T-cell (primary cell): ENCODE data around the gene FTL. TPM values are rescaled to one million over a fixed set of nuclear protein-coding genes. Genes with fewer than 3 reads are reported as not detected.

ENCODE experiments used
- ATAC-seq, 4 experiments: fragments of 200-7000 bp in 3 of 4; fragments of 150-1000 bp in 1 of 4; cut with Tn5 transposase; replicated peaks in 1 of 4; 1 replicate in 3 of 4; 2 replicates in 1 of 4; pipeline ENCODE4 v1.10.0; 2021; ENCODE audit warnings: moderate library complexity in 3 of 4, mild to moderate bottlenecking in 2 of 4, moderate number of reproducible peaks in 1 of 4
- CTCF ChIA-PET, 2 donors: fragments of 300-600 bp; sonication (Branson Sonifier 250); formaldehyde crosslinking; loops; one replicate each; lab custom pipeline; 2022; ENCODE audit warnings: antibody characterized with exemption in 2 of 2; lab: Charles Lee
- POLR2A ChIA-PET, 2 donors: fragments of 300-600 bp; sonication (Branson Sonifier 250); formaldehyde crosslinking; loops; one replicate each; lab custom pipeline; 2022; ENCODE audit warnings: antibody characterized with exemption in 2 of 2; lab: Charles Lee
- DNase-seq, 35 experiments: peaks; one replicate each; pipeline versions ENCODE4 v3.0.0 to v3.0.0-alpha.2; 2013 to 2023
- H3K27ac ChIP-seq: one replicate; pipeline ENCODE4 v1.5.1; 2013; ENCODE audit warnings: low read length
- H3K27me3 ChIP-seq, 2 experiments: replicated peaks in 1 of 2; 1 replicate in 1 of 2; 2 replicates in 1 of 2; pipeline versions ENCODE4 v1.6.1 to v1.7.0; 2013; ENCODE audit warnings: low read length in 1 of 2, mixed read lengths in 1 of 2; ENCODE audit not compliant: control insufficient read depth in 2 of 2, insufficient read depth in 2 of 2; ENCODE audit errors: extremely low read depth in 1 of 2
- H3K36me3 ChIP-seq, 2 donors: 1 replicate in 1 of 2; 2 replicates in 1 of 2; pipeline versions ENCODE4 v1.6.1 to v1.7.0; 2013; ENCODE audit warnings: low read length in 1 of 2; ENCODE audit not compliant: control insufficient read depth in 2 of 2, insufficient read depth in 1 of 2; ENCODE audit errors: extremely low read depth in 1 of 2
- H3K4me1 ChIP-seq, 2 experiments: 1 replicate in 1 of 2; 2 replicates in 1 of 2; pipeline versions ENCODE4 v1.6.1 to v1.7.0; 2013; ENCODE audit warnings: low read length in 2 of 2, mixed read lengths in 1 of 2; ENCODE audit not compliant: insufficient read depth in 2 of 2, control insufficient read depth in 1 of 2; ENCODE audit errors: extremely low read depth in 1 of 2
- H3K4me3 ChIP-seq, 2 donors: 1 replicate in 1 of 2; 2 replicates in 1 of 2; pipeline versions ENCODE4 v1.5.1 to v1.7.0; 2013; ENCODE audit warnings: mild to moderate bottlenecking in 2 of 2, low read length in 1 of 2, moderate library complexity in 1 of 2; ENCODE audit not compliant: control insufficient read depth in 1 of 2; ENCODE audit errors: extremely low read depth in 1 of 2
- H3K9me3 ChIP-seq: 2 replicates; pipeline ENCODE4 v1.7.0; 2013
- H3K27ac Mint-ChIP-seq, 2 donors: one replicate each; pipeline ENCODE4 v1.8.0; 2020 to 2021; ENCODE audit warnings: mild to moderate bottlenecking in 2 of 2, mixed read lengths in 2 of 2
- H3K27me3 Mint-ChIP-seq, 2 donors: one replicate each; pipeline ENCODE4 v1.8.0; 2021 to 2022; ENCODE audit warnings: mixed read lengths in 2 of 2
- H3K36me3 Mint-ChIP-seq: one replicate; pipeline ENCODE4 v1.8.0; 2021; ENCODE audit warnings: mixed read lengths
- H3K4me1 Mint-ChIP-seq, 3 donors: one replicate each; pipeline ENCODE4 v1.8.0; 2020 to 2022; ENCODE audit warnings: mixed read lengths in 3 of 3, mild to moderate bottlenecking in 1 of 3
- H3K4me3 Mint-ChIP-seq, 3 donors: one replicate each; pipeline ENCODE4 v1.8.0; 2020 to 2022; ENCODE audit warnings: mild to moderate bottlenecking in 3 of 3, mixed read lengths in 3 of 3, moderate library complexity in 3 of 3
- H3K9me3 Mint-ChIP-seq, 3 donors: one replicate each; pipeline ENCODE4 v1.8.0; 2020 to 2022; ENCODE audit warnings: mixed read lengths in 3 of 3
- WGBS: methylation state at CpG from one replicate; pipeline ENCODE4 v1.1.5; 2013; ENCODE audit warnings: missing lambda C conversion rate; ENCODE audit not compliant: insufficient coverage; 5-methylcytosine and 5-hydroxymethylcytosine counted together
- total RNA-seq, 35 experiments: library from RNA in 6 of 35; stranded (reverse) in 6 of 35; fragments of 120-200 nt in 1 of 35; gene quantifications; one replicate each; pipeline versions ENCODE4 v1.2.1 to v1.2.4 and lab custom pipeline; 2013 to 2026

The FTL gene
- total RNA-seq, 5 donors from 2014 or later (not counting 1 experiment from before 2014, with no cell fraction given): 594 to 1,085 (median 906) TPM

DNA sequence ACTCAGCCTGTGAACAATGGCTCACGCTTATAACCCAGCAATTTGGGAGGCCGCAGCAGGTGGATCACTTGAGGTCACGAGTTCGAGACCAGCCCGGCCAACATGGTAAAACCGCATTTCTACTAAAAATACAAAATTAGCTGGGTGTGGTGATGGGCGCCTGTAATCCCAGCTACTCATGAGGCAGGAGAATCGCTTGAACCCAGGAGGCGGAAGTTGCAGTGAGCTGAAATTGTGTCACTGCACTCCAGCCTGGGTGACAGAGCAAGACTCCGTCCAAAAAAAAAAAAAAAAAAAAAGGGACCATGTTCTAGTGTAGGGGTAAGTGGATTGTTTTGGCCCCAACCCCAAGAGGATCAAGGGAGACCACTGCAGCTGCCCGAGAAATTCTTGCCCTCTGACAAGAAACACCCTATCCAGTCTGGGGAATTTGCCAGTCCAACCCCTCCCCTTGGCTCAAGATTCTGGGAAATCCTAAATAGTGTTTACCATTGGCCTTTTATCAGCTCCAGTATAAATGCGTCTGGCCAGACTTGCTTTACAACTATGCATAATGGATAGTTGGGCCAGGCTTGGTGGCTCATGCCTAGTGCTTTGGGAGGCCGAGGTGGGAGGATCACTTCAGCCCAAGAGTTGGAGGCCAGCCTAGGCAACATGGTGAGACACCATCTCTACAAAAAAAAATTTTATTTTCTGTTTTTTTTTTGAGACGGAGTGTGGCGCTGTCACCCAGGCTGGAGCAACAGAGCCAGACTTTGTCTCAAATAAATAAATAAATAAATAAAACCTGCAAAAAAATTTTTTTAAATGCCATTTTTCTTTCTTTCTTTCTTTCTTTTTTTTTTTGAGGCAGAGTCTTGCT is 36.7 kb upstream of the FTL start:
- no peak overlapping the region for H3K4me3 Mint-ChIP-seq
- CTCF ChIA-PET: no interaction called here

DNA sequence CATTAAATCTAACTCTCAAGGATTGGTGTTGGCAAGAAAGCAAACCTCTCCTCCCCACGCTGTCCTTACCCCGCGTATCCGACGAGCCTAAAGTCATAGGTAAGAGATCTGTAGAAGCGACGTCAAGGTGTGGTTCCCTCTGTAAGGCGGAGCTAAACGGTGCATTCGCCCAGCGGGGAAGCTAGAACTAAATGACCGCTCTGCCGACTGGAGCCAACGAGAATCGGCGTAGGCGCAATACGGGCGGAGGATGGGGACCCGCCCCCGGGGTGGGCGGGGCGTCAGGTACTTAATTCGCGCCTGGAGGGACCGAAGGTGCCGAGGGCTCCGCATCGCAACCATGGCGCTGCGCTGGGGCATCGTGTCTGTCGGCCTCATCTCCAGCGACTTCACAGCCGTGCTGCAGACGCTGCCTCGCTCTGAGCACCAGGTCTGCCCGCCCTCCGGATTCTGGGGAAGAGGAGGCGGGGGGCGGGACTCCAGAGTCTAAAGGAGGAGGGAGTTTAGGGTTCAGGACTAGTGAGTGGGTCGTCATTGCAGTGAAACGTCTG is 31.7 kb upstream of the FTL start, which contains the start of gene DHDH:
Gene DHDH, plus strand, starts transcription at position 318 of the 551 bp plus-strand sequence. Its CDS starts 23 bp downstream, at position 341.
- Histone ChIP-seq H3K9me3 (no peaks in the 10 kb centered on the region), H3K4me3 (peak within 1 kb of the TSS; percentile 54 to 62), H3K4me1 (peaks cover 2 to 16% of the 10 kb centered on the region in 2 experiments), H3K27ac (peak within 1 kb of the TSS; percentile 42), H3K27me3 (peaks cover 0 to 4% of the 10 kb centered on the region in 2 experiments), H3K36me3 (no peaks in the 10 kb centered on the region)
- WGBS: under 1% methylated on average over 34 of the region's 43 CpGs
- Mint-ChIP-seq H3K4me1 (peaks cover 9 to 16% (median 10%) of the 10 kb centered on the region in 3 donors), H3K9me3 (no peaks in the 10 kb centered on the region), H3K27me3 (peaks cover 0 to 2% of the 10 kb centered on the region in 2 donors), H3K27ac (peak within 1 kb of the TSS; percentile 89 to 91), H3K4me3 (peak within 1 kb of the TSS; percentile 83 to 91 (median 83)), H3K36me3 (peaks cover 2% of the 10 kb centered on the region)
- ATAC-seq (peak; percentile 96 to 98 (median 98)), DNase-seq (peak; percentile 76 to 91 (median 84))
- POLR2A ChIA-PET: interaction anchor here in 1 of 2 donors (1.0 kb wide), 1 partner anchor 34 kb away, joined by 3 read pairs; no protein-coding TSS in a partner anchor
- CTCF ChIA-PET: interaction anchor here in 1 of 2 donors (1.1 to 1.5 kb wide), 3 partner anchors 10 to 37 kb away, joined by 4 to 9 read pairs (median 8); partner anchors contain the start of gene BAX

More for the DNA sequence above, 36.7 kb upstream of the FTL start:
- POLR2A ChIA-PET: no interaction called here
- DNase-seq (no peak), ATAC-seq (no peak)
- 91% methylated on average over 4 of the region's 15 CpGs for WGBS
- Mint-ChIP-seq H3K27me3 (peaks cover 0 to 2% of the 10 kb centered on the region in 2 donors), H3K36me3 (no peaks in the 10 kb centered on the region), H3K4me1 (peaks cover 7 to 12% (median 9%) of the 10 kb centered on the region in 3 donors), H3K9me3 (no peaks in the 10 kb centered on the region), H3K27ac (no peak overlapping the region)
- peaks cover 0 to 4% of the 10 kb centered on the region in 2 experiments for H3K27me3 ChIP-seq
- H3K27ac ChIP-seq: no peak overlapping the region
- no peaks in the 10 kb centered on the region for H3K36me3 ChIP-seq
- H3K4me1 ChIP-seq: peaks cover 0 to 8% of the 10 kb centered on the region in 2 experiments
- H3K9me3 ChIP-seq: no peaks in the 10 kb centered on the region
- H3K4me3 ChIP-seq: no peak overlapping the region

DNA sequence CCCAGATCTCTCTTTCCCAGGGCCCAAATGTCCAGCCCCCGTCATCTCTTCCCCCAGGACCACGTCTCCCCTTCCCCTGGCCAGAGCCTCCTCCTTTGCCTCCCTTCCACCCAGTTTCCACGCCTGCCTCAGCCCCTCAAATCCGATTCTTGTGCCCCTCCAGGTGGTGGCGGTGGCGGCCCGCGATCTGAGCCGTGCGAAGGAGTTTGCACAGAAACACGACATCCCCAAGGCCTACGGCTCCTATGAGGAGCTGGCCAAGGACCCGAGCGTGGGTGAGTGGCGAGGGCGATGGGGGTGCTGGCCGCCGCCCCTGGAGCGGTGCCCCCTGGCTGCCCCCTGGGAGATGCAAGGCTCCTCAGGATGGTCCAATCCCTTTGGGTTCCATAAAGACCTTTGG is 30.3 kb upstream of the FTL start:
- ChIA-PET CTCF (interaction anchor here in 1 of 2 donors (0.9 kb wide), 1 partner anchor 63 kb away, joined by 3 read pairs; no protein-coding TSS in a partner anchor), POLR2A (no interaction called here)
- no peak for ATAC-seq

DNA sequence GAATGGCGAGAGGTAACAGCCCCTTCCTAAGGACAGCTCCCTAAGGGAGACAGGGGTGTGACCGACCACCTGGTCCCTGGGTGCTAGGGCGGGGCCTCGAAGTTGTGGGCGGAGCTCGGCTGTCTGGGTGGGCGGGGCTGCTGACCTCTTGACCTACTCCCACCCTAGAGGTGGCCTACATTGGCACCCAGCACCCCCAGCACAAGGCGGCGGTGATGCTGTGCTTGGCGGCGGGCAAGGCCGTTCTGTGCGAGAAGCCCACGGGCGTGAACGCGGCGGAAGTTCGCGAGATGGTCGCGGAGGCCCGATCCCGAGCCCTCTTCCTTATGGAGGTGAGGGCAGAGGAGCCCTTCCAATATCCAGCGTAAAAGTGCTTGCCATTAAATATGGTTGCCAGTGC is 29.2 kb upstream of the FTL start:
- peaks cover 0 to 2% of the 10 kb centered on the region in 2 donors for H3K27me3 Mint-ChIP-seq
- DNase-seq (no peak), ATAC-seq (no peak)
- ChIA-PET CTCF (no interaction called here), POLR2A (no interaction called here)
- peaks cover 13% of the 10 kb centered on the region for H3K36me3 Mint-ChIP-seq
- no peak overlapping the region for H3K4me3 Mint-ChIP-seq
- Histone ChIP-seq H3K9me3 (no peaks in the 10 kb centered on the region), H3K27ac (no peak overlapping the region), H3K4me3 (no peak overlapping the region), H3K36me3 (no peaks in the 10 kb centered on the region), H3K4me1 (peaks cover 2 to 16% of the 10 kb centered on the region in 2 experiments), H3K27me3 (peaks cover 0 to 4% of the 10 kb centered on the region in 2 experiments)
- no peaks in the 10 kb centered on the region for H3K9me3 Mint-ChIP-seq
- WGBS: 100% methylated on average over 14 of the region's 25 CpGs
- H3K4me1 Mint-ChIP-seq: peaks cover 9 to 16% (median 10%) of the 10 kb centered on the region in 3 donors
- H3K27ac Mint-ChIP-seq: no peak overlapping the region

More for the DNA sequence above, 30.3 kb upstream of the FTL start:
- H3K36me3 ChIP-seq: no peaks in the 10 kb centered on the region
- WGBS: 97% methylated on average over 19 of the region's 19 CpGs
- no peak overlapping the region for H3K27ac Mint-ChIP-seq
- no peak overlapping the region for H3K4me3 ChIP-seq
- peaks cover 0 to 4% of the 10 kb centered on the region in 2 experiments for H3K27me3 ChIP-seq
- H3K4me3 Mint-ChIP-seq: peak overlapping the region in 1 of 3 donors; percentile 8
- no peak overlapping the region for H3K27ac ChIP-seq
- peaks cover 0 to 2% of the 10 kb centered on the region in 2 donors for H3K27me3 Mint-ChIP-seq
- peaks cover 9 to 16% (median 10%) of the 10 kb centered on the region in 3 donors for H3K4me1 Mint-ChIP-seq
- H3K9me3 ChIP-seq: no peaks in the 10 kb centered on the region
- peaks cover 8% of the 10 kb centered on the region for H3K36me3 Mint-ChIP-seq
- peaks cover 2 to 16% of the 10 kb centered on the region in 2 experiments for H3K4me1 ChIP-seq
- no peak for DNase-seq
- no peaks in the 10 kb centered on the region for H3K9me3 Mint-ChIP-seq

DNA sequence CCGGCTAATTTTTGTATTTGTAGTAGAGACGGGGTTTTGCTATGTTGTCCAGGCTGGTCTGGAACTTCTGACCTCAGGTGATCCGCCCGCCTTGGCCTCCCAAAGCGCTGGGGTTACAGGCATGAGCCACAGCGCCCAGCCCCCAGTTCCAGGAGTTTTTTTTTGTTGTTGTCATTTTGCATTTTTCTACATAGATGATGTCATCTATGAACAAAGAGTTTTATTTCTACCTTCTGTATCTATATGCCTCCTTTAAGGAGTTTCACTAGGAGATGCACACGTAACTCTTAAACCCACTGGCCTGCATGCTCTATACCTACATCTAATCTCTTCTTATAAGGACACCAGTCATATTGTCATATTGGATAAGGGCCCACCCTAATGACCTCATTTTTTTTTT is 26.9 kb upstream of the FTL start:
- peaks cover 2 to 9% of the 10 kb centered on the region in 2 experiments for H3K4me1 ChIP-seq
- ATAC-seq (no peak), DNase-seq (no peak)
- H3K27me3 ChIP-seq: no peaks in the 10 kb centered on the region
- ChIA-PET CTCF (no interaction called here), POLR2A (no interaction called here)
- Mint-ChIP-seq H3K36me3 (peaks cover 19% of the 10 kb centered on the region), H3K4me3 (no peak overlapping the region), H3K27me3 (no peaks in the 10 kb centered on the region), H3K4me1 (peaks cover 7 to 11% (median 7%) of the 10 kb centered on the region in 3 donors), H3K27ac (no peak overlapping the region), H3K9me3 (no peaks in the 10 kb centered on the region)
- H3K27ac ChIP-seq: no peak overlapping the region
- H3K4me3 ChIP-seq: no peak overlapping the region
- 100% methylated on average over 1 of the region's 7 CpGs for WGBS
- no peaks in the 10 kb centered on the region for H3K36me3 ChIP-seq
- no peaks in the 10 kb centered on the region for H3K9me3 ChIP-seq

DNA sequence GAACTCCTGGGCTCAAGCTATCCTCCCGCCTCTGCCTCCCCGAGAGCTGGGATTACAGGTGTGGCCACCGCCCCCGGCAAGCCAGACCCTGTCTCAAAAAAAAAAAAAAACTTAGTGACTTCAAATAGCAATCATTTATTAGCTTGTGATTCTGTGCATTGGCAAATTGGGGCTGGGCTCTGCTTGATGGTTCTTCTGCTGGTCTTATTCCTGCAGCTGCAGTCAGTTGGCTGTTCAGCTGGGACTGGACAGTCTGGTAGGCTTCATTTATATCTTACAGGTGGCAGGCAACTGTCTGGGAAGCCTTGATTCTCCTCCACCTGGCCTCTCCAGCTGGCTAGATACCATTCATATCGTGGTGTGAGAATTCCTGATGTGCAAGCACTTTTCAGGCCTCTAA is 24.2 kb upstream of the FTL start:
- Mint-ChIP-seq H3K27ac (no peak overlapping the region), H3K27me3 (no peaks in the 10 kb centered on the region), H3K36me3 (peaks cover 19% of the 10 kb centered on the region), H3K4me3 (no peak overlapping the region), H3K4me1 (no peaks in the 10 kb centered on the region), H3K9me3 (no peaks in the 10 kb centered on the region)
- no peaks in the 10 kb centered on the region for H3K27me3 ChIP-seq
- no peaks in the 10 kb centered on the region for H3K9me3 ChIP-seq
- no peaks in the 10 kb centered on the region for H3K36me3 ChIP-seq
- WGBS: 80% methylated on average over 1 of the region's 5 CpGs
- DNase-seq: no peak
- ChIA-PET CTCF (interaction anchor here (0.6 to 1.3 kb wide), 2 partner anchors 12 to 19 kb away, joined by 5 to 6 read pairs; no protein-coding TSS in a partner anchor), POLR2A (no interaction called here)
- no peaks in the 10 kb centered on the region for H3K4me1 ChIP-seq
- H3K27ac ChIP-seq: no peak overlapping the region
- no peak for ATAC-seq
- no peak overlapping the region for H3K4me3 ChIP-seq
